ENCODE data around the gene CTSW.

Gene CTSW

DNA sequence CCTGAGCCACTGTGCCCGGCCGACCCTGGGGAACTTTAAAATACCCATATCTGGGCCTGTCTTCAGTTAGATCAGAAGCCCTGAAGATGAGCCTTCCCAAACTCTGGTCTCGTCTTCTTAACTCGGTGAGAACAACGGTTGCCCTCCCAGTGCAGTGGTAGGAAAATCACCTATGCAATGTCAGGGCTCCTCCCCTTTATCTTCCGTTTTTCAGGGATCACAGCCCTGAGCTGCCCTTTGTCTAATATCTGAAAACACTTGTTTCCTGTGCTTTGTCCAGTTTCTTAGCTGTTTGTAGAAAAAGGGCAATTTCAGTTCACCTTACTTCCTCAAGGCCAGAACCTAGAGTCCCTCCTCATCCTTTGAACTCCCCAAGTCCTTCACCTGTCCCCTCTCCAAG is 49.0 kb downstream of the CTSW start:
- DNase-seq (ENCODE audit: low spot score), result peak; percentile 28

DNA sequence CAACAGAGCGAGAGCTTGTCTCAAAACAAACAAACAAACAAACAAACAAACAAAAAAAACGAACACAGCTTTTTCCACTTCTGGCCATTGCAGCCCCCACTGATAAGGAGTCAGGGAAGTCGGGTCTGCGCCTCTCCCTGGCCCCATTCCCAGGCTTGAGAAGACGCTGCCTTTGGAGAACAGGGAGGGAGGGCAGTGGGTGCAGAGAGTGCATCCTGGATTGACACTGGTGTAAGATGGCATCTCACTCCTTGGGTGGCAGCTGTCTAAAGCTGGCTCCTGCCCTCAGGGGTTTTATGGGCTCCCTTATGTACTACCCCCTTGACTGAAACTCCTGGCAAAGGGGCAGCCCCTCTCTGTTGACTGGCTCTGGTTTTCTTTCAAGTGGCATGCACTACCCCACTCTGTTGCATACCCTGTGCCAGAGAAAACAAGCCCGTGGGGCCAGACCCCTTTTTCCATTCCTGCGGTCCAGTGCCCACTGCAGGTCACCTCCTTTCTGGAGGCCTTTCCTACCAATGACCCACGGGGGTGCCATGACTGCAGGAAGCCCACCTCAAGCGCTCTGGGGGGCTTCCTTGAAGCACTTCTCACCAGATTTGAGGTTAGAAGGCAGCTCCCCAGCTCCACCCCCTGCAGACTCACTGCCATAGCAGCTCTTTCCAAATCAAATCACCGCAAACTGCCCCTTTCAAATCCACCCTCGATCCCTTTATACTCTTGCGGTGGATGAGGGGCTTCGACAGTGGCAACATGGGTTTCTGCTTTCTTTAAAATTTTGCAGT is 52.3 kb downstream of the CTSW start:
- DNase-seq (ENCODE audit: low spot score), result no peak

DNA sequence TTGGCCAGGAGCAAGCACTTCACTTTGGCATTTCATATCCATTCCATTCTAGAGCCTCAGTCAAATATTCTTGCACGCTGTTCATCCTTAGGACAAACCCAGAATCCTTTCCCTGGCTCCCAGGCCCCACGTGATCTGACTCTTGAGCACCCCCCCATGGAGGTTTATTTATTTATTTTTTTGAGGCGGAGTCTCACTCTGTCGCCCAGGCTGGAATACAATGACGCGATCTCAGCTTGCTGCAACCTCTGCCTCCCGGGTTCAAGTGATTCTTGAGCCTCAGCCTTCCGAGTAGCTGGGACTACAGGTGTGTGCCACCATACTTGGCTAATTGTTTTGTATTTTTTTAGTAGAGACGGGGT is 52.9 kb downstream of the CTSW start:
- peak; percentile 54 for DNase-seq (ENCODE audit: low spot score)

All from hematopoietic multipotent progenitor cell treated with erythropoietin and hydrocortisone succinate and interleukin-3 and kit ligand, for 15 days (in vitro differentiated cells).